NT2/D1 (cell line): ENCODE measurements around the gene ATP6AP2.
A peak's percentile ranks its signal among the peaks of the same experiment; 100 is the strongest.

Source experiments
- DNase-seq: peaks from one replicate; pipeline ENCODE4 v3.0.0-alpha.2; 2011; ENCODE audit warnings: low read depth, low spot score
- H3K27me3 ChIP-seq: 2 replicates; pipeline ENCODE4 v1.6.0; 2011; ENCODE audit warnings: mild to moderate bottlenecking; ENCODE audit not compliant: insufficient read length, insufficient read depth
- H3K36me3 ChIP-seq: 2 replicates; pipeline ENCODE4 v1.6.1; 2011; ENCODE audit warnings: mild to moderate bottlenecking, low read length, mixed read lengths; ENCODE audit not compliant: insufficient read depth, insufficient read length
- H3K4me1 ChIP-seq: 2 replicates; pipeline ENCODE4 v1.5.1; 2011; ENCODE audit not compliant: insufficient read depth, insufficient read length
- H3K4me3 ChIP-seq: 2 replicates; pipeline ENCODE4 v1.5.1; 2011; ENCODE audit warnings: low read depth; ENCODE audit not compliant: insufficient read length
- H3K9ac ChIP-seq: 2 replicates; pipeline ENCODE4 v1.6.0; 2011; ENCODE audit warnings: low read depth; ENCODE audit not compliant: insufficient read length
- H3K9me3 ChIP-seq: 2 replicates; pipeline ENCODE4 v1.5.1; 2011; ENCODE audit warnings: mild to moderate bottlenecking, low read length; ENCODE audit not compliant: insufficient read depth
- SUZ12 ChIP-seq: IDR thresholded peaks from 2 replicates; pipeline ENCODE4 v1.6.1; 2011; ENCODE audit not compliant: insufficient read length, insufficient read depth; ENCODE audit errors: extremely low read depth
- YY1 ChIP-seq: IDR thresholded peaks from 2 replicates; pipeline ENCODE4 v1.6.1; 2011; ENCODE audit not compliant: insufficient read length, insufficient read depth
- ZNF274 ChIP-seq: IDR thresholded peaks from 2 replicates; pipeline ENCODE4 v1.6.1; 2011; ENCODE audit warnings: mild to moderate bottlenecking, low read depth, low read length

The ATP6AP2 gene

GRCh38 chrX:40580537-40581335 is at the start of gene ATP6AP2:
ATP6AP2 (plus strand) TSS chrX:40580970; CDS start chrX:40581066, 96 bp downstream.
- TF ChIP-seq ZNF274 (no peak), YY1 (no peak), SUZ12 (no peak)
- peak; percentile 92 for DNase-seq
- Histone ChIP-seq H3K4me3 (peak within 1 kb of the TSS; percentile 94), H3K9me3 (no peaks in the 10 kb centered on the region), H3K27me3 (no peaks in the 10 kb centered on the region), H3K36me3 (no peaks in the 10 kb centered on the region), H3K4me1 (no peaks in the 10 kb centered on the region), H3K9ac (peak within 1 kb of the TSS; percentile 92)

DNA sequence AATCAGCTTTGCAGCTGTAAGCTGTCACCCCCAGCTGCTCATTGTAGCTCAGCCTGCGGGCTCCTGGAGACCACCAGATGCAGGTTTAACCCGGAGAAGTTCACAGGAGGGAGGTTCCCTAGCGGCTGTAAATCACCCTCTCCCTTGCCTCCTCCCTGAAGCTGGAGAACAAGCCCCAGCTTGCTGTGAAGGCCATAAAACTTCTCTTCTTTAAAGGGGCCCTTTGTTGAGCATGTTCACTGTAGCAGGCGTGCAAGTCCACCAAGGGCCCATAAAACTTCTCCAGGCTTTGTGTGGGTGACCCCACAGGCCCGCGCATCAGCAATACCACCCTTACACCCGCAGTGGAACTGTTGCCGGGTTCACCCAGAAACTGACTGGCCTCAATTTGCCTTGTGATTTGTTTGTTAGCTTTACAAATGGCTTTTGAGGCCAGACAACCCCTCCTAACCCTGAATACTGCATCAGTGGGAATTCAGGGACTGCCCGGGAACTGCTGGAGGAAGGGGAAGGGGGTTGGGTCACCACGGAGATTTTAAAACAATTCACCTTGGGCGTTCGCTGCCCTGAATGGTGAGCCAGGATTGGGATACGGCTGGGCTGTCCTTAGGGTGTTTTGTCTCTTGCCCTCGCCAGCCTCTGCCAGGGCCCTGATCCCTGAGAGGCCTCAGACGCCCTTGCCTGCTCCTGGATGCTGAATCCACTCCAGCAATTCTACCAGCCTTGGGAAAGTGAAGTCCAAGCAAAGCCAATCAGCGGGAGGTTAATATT is 49.5 kb upstream of the ATP6AP2 start:
- Histone ChIP-seq H3K4me1 (peaks cover 4% of the 10 kb centered on the region), H3K9ac (peak overlapping the region; percentile 0), H3K9me3 (no peaks in the 10 kb centered on the region), H3K36me3 (no peaks in the 10 kb centered on the region), H3K4me3 (no peak overlapping the region), H3K27me3 (no peaks in the 10 kb centered on the region)
- TF ChIP-seq YY1 (no peak), ZNF274 (no peak), SUZ12 (no peak)
- DNase-seq: no peak

- Histone ChIP-seq H3K4me3 (no peak overlapping the region), H3K27me3 (no peaks in the 10 kb centered on the region), H3K9me3 (no peaks in the 10 kb centered on the region), H3K36me3 (no peaks in the 10 kb centered on the region), H3K9ac (no peak overlapping the region), H3K4me1 (peaks cover 4% of the 10 kb centered on the region)
- DNase-seq: no peak
- no peak for TF ChIP-seq ZNF274
- TF ChIP-seq SUZ12: no peak
- no peak for TF ChIP-seq YY1
Observed at GRCh38 chrX:40537310-40537709, 43.5 kb upstream of the ATP6AP2 start.

GRCh38 chrX:40538406-40538805 is 42.4 kb upstream of the ATP6AP2 start:
- no peaks in the 10 kb centered on the region for H3K9me3 ChIP-seq
- TF ChIP-seq SUZ12: no peak
- DNase-seq: no peak

DNA sequence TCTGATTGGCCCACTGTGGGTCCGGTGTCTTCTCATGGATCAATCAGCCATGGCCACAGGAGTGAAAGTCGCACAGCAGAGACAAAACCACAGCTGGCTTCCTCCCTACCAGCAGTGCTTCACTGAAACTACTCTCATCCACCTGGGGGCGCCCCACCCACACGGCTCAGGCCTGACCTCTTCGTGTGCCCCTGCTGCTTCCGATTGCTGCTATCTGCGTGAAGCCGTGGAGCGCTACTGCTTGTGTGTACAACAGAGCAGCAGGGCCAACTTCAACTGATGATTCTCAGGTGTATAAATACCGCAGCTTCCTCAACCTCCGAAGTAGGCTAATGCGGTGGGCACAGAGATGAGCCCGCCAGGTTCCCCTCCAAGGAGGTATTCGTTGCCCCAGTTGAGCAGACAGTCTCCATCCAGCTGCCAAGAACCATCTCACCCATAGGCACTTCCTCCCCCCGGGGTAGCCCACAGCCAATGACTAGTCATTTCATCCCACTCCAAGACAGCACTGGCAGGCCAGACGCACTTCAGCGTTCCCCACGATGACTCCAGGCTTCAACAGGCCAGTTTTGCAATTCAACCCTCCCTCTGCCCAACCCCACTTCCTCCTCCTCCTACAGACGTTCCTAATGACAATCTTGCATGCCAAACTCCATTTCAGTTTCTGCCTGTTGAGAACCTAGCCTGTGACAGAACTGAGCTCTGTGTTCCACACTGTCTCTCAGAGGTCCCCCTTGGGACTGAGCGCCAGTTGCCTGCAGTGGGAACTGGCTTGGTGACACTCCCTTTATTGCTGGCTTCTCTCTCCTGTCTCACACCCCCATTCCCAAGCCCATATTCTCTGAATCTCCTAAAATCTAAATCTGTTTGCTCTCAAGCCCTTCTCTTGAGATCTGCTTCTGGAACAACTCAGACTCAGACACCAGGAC is 41.3 kb upstream of the ATP6AP2 start:
- Histone ChIP-seq H3K36me3 (no peaks in the 10 kb centered on the region), H3K27me3 (no peaks in the 10 kb centered on the region), H3K9me3 (no peaks in the 10 kb centered on the region), H3K4me3 (no peak overlapping the region), H3K9ac (no peak overlapping the region), H3K4me1 (peaks cover 4% of the 10 kb centered on the region)
- TF ChIP-seq SUZ12 (no peak), ZNF274 (no peak), YY1 (no peak)
- peak; percentile 22 for DNase-seq

More at GRCh38 chrX:40538406-40538805, 42.4 kb upstream of the ATP6AP2 start:
- Histone ChIP-seq H3K27me3 (no peaks in the 10 kb centered on the region), H3K4me3 (no peak overlapping the region), H3K36me3 (no peaks in the 10 kb centered on the region), H3K4me1 (peaks cover 4% of the 10 kb centered on the region), H3K9ac (no peak overlapping the region)

GRCh38 chrX:40542208-40542607 is 38.6 kb upstream of the ATP6AP2 start:
- Histone ChIP-seq H3K9ac (no peak overlapping the region), H3K27me3 (no peaks in the 10 kb centered on the region), H3K4me3 (no peak overlapping the region), H3K36me3 (no peaks in the 10 kb centered on the region), H3K4me1 (peaks cover 4% of the 10 kb centered on the region), H3K9me3 (no peaks in the 10 kb centered on the region)
- DNase-seq: no peak
- TF ChIP-seq ZNF274 (no peak), SUZ12 (no peak), YY1 (no peak)
